Inferior parietal cortex (tissue), 1 donor: Measurements from ENCODE around the gene NMT1.

Source experiments
- DNase-seq: peaks from one replicate; pipeline ENCODE4 v3.0.0-alpha.2; 2016; ENCODE audit errors: extremely low spot score

NMT1 gene

GRCh38 chr17:45060797-45061605, at the start of gene NMT1:
TSS of gene NMT1 (plus strand) at chr17:45061317. CDS start at chr17:45061330, 13 bp downstream.
- peak; percentile 100 for DNase-seq

GRCh38 chr17:45011767-45012166, 49.4 kb upstream of the NMT1 start:
- DNase-seq: no peak

GRCh38 chr17:45013021-45013997, 47.8 kb upstream of the NMT1 start:
- no peak for DNase-seq

GRCh38 chr17:45016237-45016636, 44.9 kb upstream of the NMT1 start:
- no peak for DNase-seq

- DNase-seq: no peak
These were observed 44.3 kb upstream of the NMT1 start for GRCh38 chr17:45016823-45017222.

- no peak for DNase-seq
These were observed 42.6 kb upstream of the NMT1 start for GRCh38 chr17:45018514-45018847.

- no peak for DNase-seq
These were observed 42.0 kb upstream of the NMT1 start for GRCh38 chr17:45018848-45019711.

- no peak for DNase-seq
These were observed 40.6 kb upstream of the NMT1 start for GRCh38 chr17:45020354-45021138.

- DNase-seq: no peak
These were observed 39.4 kb upstream of the NMT1 start for GRCh38 chr17:45021607-45022287.

- DNase-seq: no peak
These were observed 38.8 kb upstream of the NMT1 start for GRCh38 chr17:45022288-45022648.

GRCh38 chr17:45022655-45023339, 38.3 kb upstream of the NMT1 start:
- no peak for DNase-seq

- DNase-seq: no peak
These were observed 32.0 kb upstream of the NMT1 start for GRCh38 chr17:45029096-45029495.

GRCh38 chr17:45029758-45030423, 31.2 kb upstream of the NMT1 start:
- no peak for DNase-seq

- no peak for DNase-seq
These were observed 30.4 kb upstream of the NMT1 start for GRCh38 chr17:45030733-45031132.

- no peak for DNase-seq
These were observed 29.6 kb upstream of the NMT1 start for GRCh38 chr17:45031231-45032173.

GRCh38 chr17:45032174-45032541, 29.0 kb upstream of the NMT1 start:
- DNase-seq: no peak

GRCh38 chr17:45034599-45034998, 26.5 kb upstream of the NMT1 start:
- DNase-seq: no peak

- DNase-seq: no peak
These were observed 25.3 kb upstream of the NMT1 start for GRCh38 chr17:45035848-45036247.
